WTC11 (cell line): ENCODE measurements around the gene MAP7. TPM values are rescaled to one million over a fixed set of nuclear protein-coding genes. Genes with fewer than 3 reads are reported as not detected.

ENCODE experiments used
- ATAC-seq: fragments of 200-7000 bp; cut with Tn5 transposase; 2 replicates; pipeline ENCODE4 v1.10.0; 2021; ENCODE audit warnings: mild to moderate bottlenecking, moderate library complexity
- CTCF ChIA-PET: fragments of 300-600 bp; sonication (Branson Sonifier 250); formaldehyde crosslinking; loops from one replicate; lab custom pipeline; 2021; ENCODE audit warnings: antibody characterized with exemption; lab: Charles Lee
- POLR2A ChIA-PET: fragments of 350-600 bp; sonication (Branson Sonifier 250); formaldehyde crosslinking; loops from one replicate; lab custom pipeline; 2021; ENCODE audit warnings: antibody characterized with exemption; lab: Charles Lee
- DNase-seq: peaks from one replicate; pipeline ENCODE4 v3.0.0; 2021; ENCODE audit warnings: low spot score
- H3K27ac Mint-ChIP-seq: 2 replicates; pipeline ENCODE4 v1.8.0; 2021; ENCODE audit warnings: mixed read lengths
- H3K27me3 Mint-ChIP-seq: 2 replicates; pipeline ENCODE4 v1.8.0; 2021; ENCODE audit warnings: low read depth, mild to moderate bottlenecking, moderate library complexity, mixed read lengths
- H3K36me3 Mint-ChIP-seq: 2 replicates; pipeline ENCODE4 v1.8.0; 2021; ENCODE audit warnings: mixed read lengths
- H3K4me1 Mint-ChIP-seq: 2 replicates; pipeline ENCODE4 v1.8.0; 2022; ENCODE audit warnings: mixed read lengths
- H3K4me3 Mint-ChIP-seq: 2 replicates; pipeline ENCODE4 v1.8.0; 2021; ENCODE audit warnings: mild to moderate bottlenecking, moderate library complexity, mixed read lengths
- H3K9me3 Mint-ChIP-seq: 2 replicates; pipeline ENCODE4 v1.8.0; 2021; ENCODE audit warnings: mixed read lengths
- CREB1 ChIP-seq: sonication (generic); formaldehyde crosslinking; IDR thresholded peaks from 2 replicates; pipeline ENCODE4 v1.8.0; 2023; ENCODE audit warnings: mild to moderate bottlenecking, missing genetic modification reagents
- CTCF ChIP-seq: fragments of 200-600 bp; IDR thresholded peaks from 2 replicates; pipeline ENCODE4 v1.8.0; 2022; ENCODE audit warnings: antibody characterized with exemption
- E2F1 ChIP-seq: sonication (generic); formaldehyde crosslinking; IDR thresholded peaks from 2 replicates; pipeline ENCODE4 v1.8.0; 2022; ENCODE audit warnings: mild to moderate bottlenecking, missing genetic modification reagents
- ELF4 ChIP-seq: sonication (generic); formaldehyde crosslinking; IDR thresholded peaks from 2 replicates; pipeline ENCODE4 v1.8.1; 2022; ENCODE audit warnings: low read depth, mild to moderate bottlenecking, moderate library complexity, missing genetic modification reagents
- ESRRA ChIP-seq: sonication (generic); formaldehyde crosslinking; IDR thresholded peaks from 2 replicates; pipeline ENCODE4 v1.8.1; 2022; ENCODE audit warnings: mild to moderate bottlenecking, missing genetic modification reagents, borderline replicate concordance
- FOXP1 ChIP-seq: sonication (generic); formaldehyde crosslinking; IDR thresholded peaks from 2 replicates; pipeline ENCODE4 v1.8.0; 2022; ENCODE audit warnings: missing genetic modification reagents, mild to moderate bottlenecking, moderate library complexity, borderline replicate concordance
- GTF2I ChIP-seq: fragments of 250-450 bp; sonication (Bioruptor Pico); conservative IDR thresholded peaks from 2 replicates; pipeline ENCODE4 v1.4.0; 2021; ENCODE audit warnings: mild to moderate bottlenecking
- IRF2 ChIP-seq: sonication (generic); formaldehyde crosslinking; IDR thresholded peaks from 2 replicates; pipeline ENCODE4 v1.8.0; 2022; ENCODE audit warnings: low read depth, missing genetic modification reagents, borderline replicate concordance
- JUN ChIP-seq: sonication (generic); formaldehyde crosslinking; IDR thresholded peaks from 2 replicates; pipeline ENCODE4 v1.8.0; 2023; ENCODE audit warnings: mild to moderate bottlenecking, missing genetic modification reagents
- MXD4 ChIP-seq: fragments of 250-450 bp; sonication (Bioruptor Pico); IDR thresholded peaks from 2 replicates; pipeline ENCODE4 v1.8.0; 2021; ENCODE audit warnings: mild to moderate bottlenecking, moderate library complexity, borderline replicate concordance
- NFE2L1 ChIP-seq: sonication (generic); formaldehyde crosslinking; IDR thresholded peaks from 2 replicates; pipeline ENCODE4 v1.8.1; 2023; ENCODE audit warnings: missing genetic modification reagents
- PRDM15 ChIP-seq: sonication (generic); formaldehyde crosslinking; IDR thresholded peaks from 2 replicates; pipeline ENCODE4 v1.8.0; 2022; ENCODE audit warnings: missing genetic modification reagents
- RORB ChIP-seq: fragments of 250-450 bp; sonication (Bioruptor Pico); IDR thresholded peaks from 2 replicates; pipeline ENCODE4 v1.9.0; 2021; ENCODE audit warnings: mild to moderate bottlenecking
- SOX15 ChIP-seq: fragments of 250-450 bp; sonication (Bioruptor Pico); IDR thresholded peaks from 2 replicates; pipeline ENCODE4 v1.9.0; 2021; ENCODE audit warnings: mild to moderate bottlenecking
- SP1 ChIP-seq: sonication (generic); formaldehyde crosslinking; conservative IDR thresholded peaks from 2 replicates; pipeline ENCODE4 v1.8.1; 2022; ENCODE audit warnings: missing genetic modification reagents
- TEAD1 ChIP-seq: sonication (generic); formaldehyde crosslinking; IDR thresholded peaks from 2 replicates; pipeline ENCODE4 v1.8.0; 2022; ENCODE audit warnings: mild to moderate bottlenecking, missing genetic modification reagents
- ZNF121 ChIP-seq: sonication (generic); formaldehyde crosslinking; IDR thresholded peaks from 2 replicates; pipeline ENCODE4 v1.8.0; 2023; ENCODE audit warnings: missing genetic modification reagents
- ZSCAN18 ChIP-seq: fragments of 250-450 bp; sonication (Bioruptor Pico); IDR thresholded peaks from 2 replicates; pipeline ENCODE4 v2.1.2; 2022; ENCODE audit warnings: mild to moderate bottlenecking, moderate library complexity
- total RNA-seq: library from RNA; stranded (reverse); gene quantifications from 3 replicates; pipeline ENCODE4 v1.2.3, GENCODE V29; 2021
- TF ChIP-seq, protein P1 (sequence below): sonication (generic); formaldehyde crosslinking; IDR thresholded peaks from 2 replicates; pipeline ENCODE4 v1.8.1; 2022; ENCODE audit warnings: low read depth, mild to moderate bottlenecking, moderate library complexity, missing genetic modification reagents, borderline replicate concordance
- TF ChIP-seq, protein P2 (sequence below): sonication (generic); formaldehyde crosslinking; IDR thresholded peaks from 2 replicates; pipeline ENCODE4 v1.8.0; 2023; ENCODE audit warnings: missing genetic modification reagents, mild to moderate bottlenecking, borderline replicate concordance
- TF ChIP-seq, protein P3 (sequence below): sonication (generic); formaldehyde crosslinking; conservative IDR thresholded peaks from 2 replicates; pipeline ENCODE4 v1.8.1; 2022; ENCODE audit warnings: mild to moderate bottlenecking, missing genetic modification reagents

MAP7 gene
- total RNA-seq, 1 experiment from 2014 or later, result 56.6 TPM

DNA sequence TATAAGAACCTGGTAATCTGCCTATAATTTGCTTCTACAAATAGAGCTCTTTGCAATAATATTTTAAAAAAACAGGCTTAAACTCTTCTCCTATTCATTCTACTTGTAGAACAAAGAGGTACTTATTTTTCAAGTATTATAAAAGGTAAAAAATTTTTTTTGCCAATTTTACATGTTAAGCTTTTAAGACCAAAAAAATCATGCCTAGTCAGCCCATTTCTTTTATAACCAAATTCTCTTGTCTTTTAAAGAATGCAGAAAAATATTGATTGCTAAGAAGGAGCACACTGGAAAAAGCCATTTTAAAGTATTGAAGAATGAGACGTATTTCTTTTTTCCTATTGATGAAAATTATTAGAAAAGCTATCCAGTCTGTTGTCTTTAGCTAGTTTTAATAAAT lies 206.5 kb downstream of the MAP7 start (continued):
- TF ChIP-seq ESRRA (CRISPR knock-in tag), result no peak
- TF ChIP-seq RORB, result no peak
- no peak for TF ChIP-seq SOX15 (CRISPR knock-in tag)
- TF ChIP-seq, protein P1, sequence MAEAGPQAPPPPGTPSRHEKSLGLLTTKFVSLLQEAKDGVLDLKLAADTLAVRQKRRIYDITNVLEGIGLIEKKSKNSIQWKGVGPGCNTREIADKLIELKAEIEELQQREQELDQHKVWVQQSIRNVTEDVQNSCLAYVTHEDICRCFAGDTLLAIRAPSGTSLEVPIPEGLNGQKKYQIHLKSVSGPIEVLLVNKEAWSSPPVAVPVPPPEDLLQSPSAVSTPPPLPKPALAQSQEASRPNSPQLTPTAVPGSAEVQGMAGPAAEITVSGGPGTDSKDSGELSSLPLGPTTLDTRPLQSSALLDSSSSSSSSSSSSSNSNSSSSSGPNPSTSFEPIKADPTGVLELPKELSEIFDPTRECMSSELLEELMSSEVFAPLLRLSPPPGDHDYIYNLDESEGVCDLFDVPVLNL (CRISPR knock-in tag), result no peak
- no peak for TF ChIP-seq JUN (CRISPR knock-in tag)
- TF ChIP-seq CTCF, result no peak
- no peak for TF ChIP-seq SP1
- TF ChIP-seq PRDM15 (CRISPR knock-in tag), result no peak
- TF ChIP-seq ELF4 (CRISPR knock-in tag), result no peak
- TF ChIP-seq, protein P2, sequence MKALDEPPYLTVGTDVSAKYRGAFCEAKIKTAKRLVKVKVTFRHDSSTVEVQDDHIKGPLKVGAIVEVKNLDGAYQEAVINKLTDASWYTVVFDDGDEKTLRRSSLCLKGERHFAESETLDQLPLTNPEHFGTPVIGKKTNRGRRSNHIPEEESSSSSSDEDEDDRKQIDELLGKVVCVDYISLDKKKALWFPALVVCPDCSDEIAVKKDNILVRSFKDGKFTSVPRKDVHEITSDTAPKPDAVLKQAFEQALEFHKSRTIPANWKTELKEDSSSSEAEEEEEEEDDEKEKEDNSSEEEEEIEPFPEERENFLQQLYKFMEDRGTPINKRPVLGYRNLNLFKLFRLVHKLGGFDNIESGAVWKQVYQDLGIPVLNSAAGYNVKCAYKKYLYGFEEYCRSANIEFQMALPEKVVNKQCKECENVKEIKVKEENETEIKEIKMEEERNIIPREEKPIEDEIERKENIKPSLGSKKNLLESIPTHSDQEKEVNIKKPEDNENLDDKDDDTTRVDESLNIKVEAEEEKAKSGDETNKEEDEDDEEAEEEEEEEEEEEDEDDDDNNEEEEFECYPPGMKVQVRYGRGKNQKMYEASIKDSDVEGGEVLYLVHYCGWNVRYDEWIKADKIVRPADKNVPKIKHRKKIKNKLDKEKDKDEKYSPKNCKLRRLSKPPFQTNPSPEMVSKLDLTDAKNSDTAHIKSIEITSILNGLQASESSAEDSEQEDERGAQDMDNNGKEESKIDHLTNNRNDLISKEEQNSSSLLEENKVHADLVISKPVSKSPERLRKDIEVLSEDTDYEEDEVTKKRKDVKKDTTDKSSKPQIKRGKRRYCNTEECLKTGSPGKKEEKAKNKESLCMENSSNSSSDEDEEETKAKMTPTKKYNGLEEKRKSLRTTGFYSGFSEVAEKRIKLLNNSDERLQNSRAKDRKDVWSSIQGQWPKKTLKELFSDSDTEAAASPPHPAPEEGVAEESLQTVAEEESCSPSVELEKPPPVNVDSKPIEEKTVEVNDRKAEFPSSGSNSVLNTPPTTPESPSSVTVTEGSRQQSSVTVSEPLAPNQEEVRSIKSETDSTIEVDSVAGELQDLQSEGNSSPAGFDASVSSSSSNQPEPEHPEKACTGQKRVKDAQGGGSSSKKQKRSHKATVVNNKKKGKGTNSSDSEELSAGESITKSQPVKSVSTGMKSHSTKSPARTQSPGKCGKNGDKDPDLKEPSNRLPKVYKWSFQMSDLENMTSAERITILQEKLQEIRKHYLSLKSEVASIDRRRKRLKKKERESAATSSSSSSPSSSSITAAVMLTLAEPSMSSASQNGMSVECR (CRISPR knock-in tag), result no peak
- TF ChIP-seq CREB1 (CRISPR knock-in tag), result no peak
- no peak for TF ChIP-seq FOXP1 (CRISPR knock-in tag)
- no peak for TF ChIP-seq NFE2L1 (CRISPR knock-in tag)

DNA sequence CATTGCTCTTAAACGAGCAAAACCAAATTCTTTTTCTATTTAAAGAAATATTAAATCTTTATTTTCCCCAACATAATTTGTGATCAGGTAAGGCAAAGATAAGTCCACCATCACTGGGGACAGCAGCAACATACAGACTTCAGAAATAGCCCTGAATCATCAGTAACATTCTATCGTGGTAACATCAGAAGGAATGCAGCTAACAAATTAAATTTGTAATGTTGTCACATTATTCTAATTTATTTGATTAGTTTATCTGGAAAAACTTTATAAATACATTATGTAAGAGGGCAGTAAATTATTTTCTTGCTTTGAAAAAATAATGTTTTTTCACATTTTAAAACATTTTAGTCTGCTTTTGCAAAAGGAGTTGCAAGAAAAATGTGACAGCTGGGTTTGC lies 206.9 kb downstream of the MAP7 start:
- DNase-seq (no peak), ATAC-seq (no peak)
- CTCF ChIA-PET, result interaction anchor here (1.1 kb wide), 1 partner anchor 207 kb away, joined by 3 read pairs; the partner anchor contains the start of gene MAP7
- Mint-ChIP-seq H3K27me3 (no peaks in the 10 kb centered on the region), H3K36me3 (peaks cover 19% of the 10 kb centered on the region), H3K4me3 (no peak overlapping the region), H3K27ac (no peak overlapping the region), H3K9me3 (no peaks in the 10 kb centered on the region), H3K4me1 (peaks cover 4% of the 10 kb centered on the region)
- POLR2A ChIA-PET, result no interaction called here
- no peak for TF ChIP-seq TEAD1 (CRISPR knock-in tag)
- no peak for TF ChIP-seq ZNF121 (CRISPR knock-in tag)
- no peak for TF ChIP-seq IRF2 (CRISPR knock-in tag)
- TF ChIP-seq E2F1 (CRISPR knock-in tag), result no peak
- TF ChIP-seq GTF2I, result no peak
- TF ChIP-seq ZSCAN18 (CRISPR knock-in tag), result no peak
- TF ChIP-seq MXD4 (CRISPR knock-in tag), result no peak
- TF ChIP-seq, protein P3, sequence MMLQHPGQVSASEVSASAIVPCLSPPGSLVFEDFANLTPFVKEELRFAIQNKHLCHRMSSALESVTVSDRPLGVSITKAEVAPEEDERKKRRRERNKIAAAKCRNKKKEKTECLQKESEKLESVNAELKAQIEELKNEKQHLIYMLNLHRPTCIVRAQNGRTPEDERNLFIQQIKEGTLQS (CRISPR knock-in tag), result no peak
